HEK293 (cell line): ENCODE results near the gene AP5M1.

ENCODE experiments used
- GLI2 ChIP-seq: fragments of 450-650 bp; formaldehyde crosslinking; IDR thresholded peaks from 2 replicates; pipeline ENCODE4; 2017; ENCODE audit warnings: missing biosample characterization, missing genetic modification characterization, low read depth, borderline replicate concordance
- ZNF211 ChIP-seq: fragments of 450-650 bp; formaldehyde crosslinking; IDR thresholded peaks from 2 replicates; pipeline ENCODE4 v1.5.1; 2016; ENCODE audit warnings: low read depth, missing biosample characterization, missing genetic modification characterization
- ZNF610 ChIP-seq: fragments of 450-650 bp; formaldehyde crosslinking; IDR thresholded peaks from 2 replicates; pipeline ENCODE4 v1.5.1; 2016; ENCODE audit warnings: missing biosample characterization, missing genetic modification characterization, borderline replicate concordance
- ZNF776 ChIP-seq: fragments of 450-650 bp; formaldehyde crosslinking; IDR thresholded peaks from 2 replicates; pipeline ENCODE4 v1.5.0; 2017; ENCODE audit warnings: missing biosample characterization, missing genetic modification characterization, borderline replicate concordance
- TF ChIP-seq, protein P1 (sequence below): fragments of 450-650 bp; formaldehyde crosslinking; IDR thresholded peaks from 2 replicates; pipeline ENCODE4 v1.5.1; 2016; ENCODE audit warnings: missing biosample characterization, missing genetic modification characterization

DNA sequence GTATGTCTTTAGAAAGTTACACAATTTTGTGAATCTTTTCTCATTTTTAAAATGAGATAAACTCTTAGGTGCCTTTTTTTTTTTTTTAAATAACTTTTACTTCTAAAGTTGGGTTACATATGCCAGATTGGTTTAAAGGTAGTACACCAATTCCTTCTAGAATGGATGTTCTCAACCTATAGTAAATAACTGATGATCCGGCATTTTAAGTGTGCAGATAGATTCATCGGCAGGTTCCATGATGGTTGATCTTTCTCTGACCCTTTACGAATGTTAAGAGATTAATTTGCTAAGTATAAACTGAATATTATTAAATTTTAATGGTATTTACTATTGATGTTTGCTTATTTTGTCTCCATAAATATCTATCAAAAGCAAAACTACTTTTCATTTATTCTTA lies 8.3 kb downstream of the AP5M1 start:
- TF ChIP-seq GLI2 (no peak), ZNF776 (no peak), ZNF211 (tag by site-specific recombination) (no peak), ZNF610 (tag by site-specific recombination) (no peak)
- TF ChIP-seq, protein P1, sequence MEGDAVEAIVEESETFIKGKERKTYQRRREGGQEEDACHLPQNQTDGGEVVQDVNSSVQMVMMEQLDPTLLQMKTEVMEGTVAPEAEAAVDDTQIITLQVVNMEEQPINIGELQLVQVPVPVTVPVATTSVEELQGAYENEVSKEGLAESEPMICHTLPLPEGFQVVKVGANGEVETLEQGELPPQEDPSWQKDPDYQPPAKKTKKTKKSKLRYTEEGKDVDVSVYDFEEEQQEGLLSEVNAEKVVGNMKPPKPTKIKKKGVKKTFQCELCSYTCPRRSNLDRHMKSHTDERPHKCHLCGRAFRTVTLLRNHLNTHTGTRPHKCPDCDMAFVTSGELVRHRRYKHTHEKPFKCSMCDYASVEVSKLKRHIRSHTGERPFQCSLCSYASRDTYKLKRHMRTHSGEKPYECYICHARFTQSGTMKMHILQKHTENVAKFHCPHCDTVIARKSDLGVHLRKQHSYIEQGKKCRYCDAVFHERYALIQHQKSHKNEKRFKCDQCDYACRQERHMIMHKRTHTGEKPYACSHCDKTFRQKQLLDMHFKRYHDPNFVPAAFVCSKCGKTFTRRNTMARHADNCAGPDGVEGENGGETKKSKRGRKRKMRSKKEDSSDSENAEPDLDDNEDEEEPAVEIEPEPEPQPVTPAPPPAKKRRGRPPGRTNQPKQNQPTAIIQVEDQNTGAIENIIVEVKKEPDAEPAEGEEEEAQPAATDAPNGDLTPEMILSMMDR (tag by site-specific recombination) = no peak
